LNCAP (cell line): ENCODE results near the gene CYSRT1.

Experiments used
- CTCF ChIP-seq: fragments of 450-650 bp; IDR thresholded peaks from 2 replicates; pipeline ENCODE4 v1.5.1; 2017; ENCODE audit warnings: mild to moderate bottlenecking

CYSRT1 gene

DNA sequence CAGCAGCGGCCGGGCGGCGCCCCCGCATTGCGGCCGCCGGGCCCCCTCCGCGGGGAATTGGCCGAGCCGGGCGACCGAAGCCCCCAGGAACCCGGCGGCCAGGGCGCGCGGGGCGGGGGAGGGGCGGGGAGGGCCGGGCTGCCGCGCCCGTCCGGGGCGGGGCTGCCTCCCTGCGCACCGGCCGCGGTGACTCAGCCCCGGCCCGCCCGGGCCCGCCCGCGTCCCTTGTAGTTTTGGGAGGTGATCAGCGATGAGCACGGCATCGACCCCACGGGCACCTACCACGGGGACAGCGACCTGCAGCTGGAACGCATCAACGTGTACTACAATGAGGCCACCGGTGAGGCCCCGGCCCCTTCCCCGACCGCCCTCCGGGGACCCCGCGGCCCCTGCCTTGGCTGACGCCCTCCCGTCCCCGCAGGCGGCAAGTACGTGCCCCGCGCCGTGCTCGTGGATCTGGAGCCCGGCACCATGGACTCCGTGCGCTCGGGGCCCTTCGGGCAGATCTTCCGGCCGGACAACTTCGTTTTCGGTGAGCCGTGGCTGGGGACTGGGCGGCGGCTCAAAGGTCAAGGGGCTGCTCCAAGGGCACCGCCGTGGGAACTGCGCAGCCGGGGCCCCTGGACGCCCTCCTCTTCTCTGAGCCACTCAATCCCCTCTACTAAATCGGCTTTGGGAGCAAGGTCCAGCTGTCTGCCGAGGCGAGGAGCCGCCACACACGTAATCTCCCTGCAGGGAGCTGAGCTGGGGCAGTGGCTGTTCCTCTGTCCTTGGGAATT is 16.7 kb downstream of the CYSRT1 start:
- TF ChIP-seq CTCF, result no peak

DNA sequence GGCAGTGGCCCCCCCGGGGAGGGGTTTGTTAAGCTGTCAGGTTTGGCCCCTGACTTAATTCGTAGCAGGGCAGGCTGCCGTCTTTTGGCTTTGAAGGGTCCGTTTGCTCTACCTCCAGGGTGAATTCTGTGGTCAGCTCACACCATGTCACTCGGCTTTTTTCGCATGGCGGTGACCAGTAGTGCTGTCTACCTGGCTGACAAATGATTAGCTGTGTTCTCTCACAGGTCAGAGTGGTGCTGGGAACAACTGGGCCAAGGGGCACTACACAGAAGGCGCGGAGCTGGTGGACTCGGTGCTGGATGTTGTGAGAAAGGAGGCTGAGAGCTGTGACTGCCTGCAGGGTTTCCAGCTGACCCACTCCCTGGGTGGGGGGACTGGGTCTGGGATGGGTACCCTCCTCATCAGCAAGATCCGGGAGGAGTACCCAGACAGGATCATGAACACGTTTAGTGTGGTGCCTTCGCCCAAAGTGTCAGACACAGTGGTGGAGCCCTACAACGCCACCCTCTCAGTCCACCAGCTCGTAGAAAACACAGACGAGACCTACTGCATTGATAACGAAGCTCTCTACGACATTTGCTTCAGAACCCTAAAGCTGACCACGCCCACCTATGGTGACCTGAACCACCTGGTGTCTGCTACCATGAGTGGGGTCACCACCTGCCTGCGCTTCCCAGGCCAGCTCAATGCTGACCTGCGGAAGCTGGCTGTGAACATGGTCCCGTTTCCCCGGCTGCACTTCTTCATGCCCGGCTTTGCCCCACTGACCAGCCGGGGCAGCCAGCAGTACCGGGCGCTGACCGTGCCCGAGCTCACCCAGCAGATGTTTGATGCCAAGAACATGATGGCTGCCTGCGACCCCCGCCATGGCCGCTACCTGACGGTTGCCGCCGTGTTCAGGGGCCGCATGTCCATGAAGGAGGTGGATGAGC is 17.6 kb downstream of the CYSRT1 start:
- no peak for TF ChIP-seq CTCF

DNA sequence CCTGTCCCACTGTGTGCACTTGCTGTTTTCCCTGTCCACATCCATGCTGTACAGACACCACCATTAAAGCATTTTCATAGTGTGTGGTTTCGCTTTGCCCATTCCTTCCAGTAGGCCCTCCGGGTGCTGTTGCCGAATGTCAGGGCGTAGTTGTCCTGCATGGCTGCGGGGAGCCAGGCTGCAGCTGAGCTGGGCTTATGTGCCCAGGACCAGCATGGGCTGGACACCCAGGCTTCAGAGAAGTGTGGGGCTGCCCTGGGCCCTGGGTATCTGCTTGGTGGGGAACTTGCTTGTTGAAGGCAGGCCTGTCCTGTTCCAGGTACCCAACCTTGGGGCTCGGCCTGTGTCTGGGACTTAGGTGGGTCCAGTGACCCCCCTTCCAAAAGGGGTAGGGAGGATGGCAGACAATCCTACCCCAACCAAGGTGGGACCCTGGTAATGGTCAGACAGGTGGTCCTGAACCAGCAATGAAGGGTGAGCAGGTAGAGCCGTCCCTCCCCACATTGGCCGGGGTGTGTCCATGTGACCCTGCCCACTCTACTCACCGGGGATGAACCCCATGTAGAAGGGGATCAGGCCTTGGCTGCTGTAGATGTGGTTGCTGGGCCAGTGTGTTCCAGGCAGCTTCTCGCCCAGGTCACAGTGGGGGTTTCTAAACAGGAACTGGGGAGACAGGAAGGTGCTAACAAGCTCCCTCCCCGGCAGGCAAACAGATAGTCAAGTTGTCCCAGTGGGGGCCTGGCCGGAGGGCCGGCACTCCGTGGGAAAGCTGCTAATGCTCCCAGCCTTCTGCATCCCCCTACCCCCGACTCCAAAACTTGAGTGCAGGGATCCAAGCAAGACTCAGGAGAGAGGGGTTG is 18.9 kb downstream of the CYSRT1 start:
- TF ChIP-seq CTCF, result no peak

DNA sequence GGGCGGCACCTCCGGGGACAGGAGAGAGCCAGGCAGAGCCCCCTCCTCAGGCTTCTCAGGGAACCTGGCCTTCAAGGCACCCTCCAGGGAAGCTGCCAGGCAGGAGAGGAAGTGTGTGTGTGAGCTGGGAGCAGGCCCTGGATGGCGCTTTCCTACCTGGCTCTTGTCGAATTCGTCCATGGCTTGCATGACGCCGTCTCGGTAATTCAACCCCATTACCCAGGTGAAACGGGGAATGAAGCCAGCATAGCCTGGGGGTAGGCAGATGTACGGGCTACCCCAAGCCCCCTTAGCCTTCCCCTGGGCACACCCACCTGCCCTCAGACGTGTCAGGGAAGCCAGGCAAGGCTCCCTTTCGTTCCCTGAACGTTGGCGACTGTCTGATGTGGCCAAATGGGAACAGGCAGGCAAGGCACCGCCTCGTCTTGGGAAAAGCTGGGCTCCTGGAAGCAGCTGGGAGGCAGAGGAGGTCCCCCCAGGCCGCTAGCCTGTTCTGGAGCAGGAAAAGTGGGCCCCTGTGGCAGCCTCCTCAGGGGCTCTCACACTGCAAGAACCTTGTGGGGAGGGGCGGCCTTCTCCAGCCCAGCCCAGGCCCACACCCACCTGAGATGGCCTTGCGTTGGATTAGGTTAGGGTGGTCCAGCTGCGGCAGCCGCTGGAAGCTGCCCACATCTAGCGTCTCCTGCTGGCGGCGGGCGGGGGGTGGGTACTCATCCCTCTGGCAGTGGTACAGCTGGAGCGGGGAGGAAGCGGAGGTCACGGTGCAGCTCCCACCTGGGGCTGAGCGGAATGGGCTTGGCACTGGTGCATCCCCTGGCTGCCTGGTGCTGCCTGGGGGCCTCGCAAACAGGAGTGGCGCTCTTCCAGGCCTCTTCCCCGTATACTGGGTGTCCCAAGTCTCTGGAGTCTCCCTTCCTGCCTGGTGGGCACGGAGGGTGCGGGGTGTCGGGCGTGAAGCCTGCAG is 19.8 kb downstream of the CYSRT1 start:
- TF ChIP-seq CTCF, result no peak

DNA sequence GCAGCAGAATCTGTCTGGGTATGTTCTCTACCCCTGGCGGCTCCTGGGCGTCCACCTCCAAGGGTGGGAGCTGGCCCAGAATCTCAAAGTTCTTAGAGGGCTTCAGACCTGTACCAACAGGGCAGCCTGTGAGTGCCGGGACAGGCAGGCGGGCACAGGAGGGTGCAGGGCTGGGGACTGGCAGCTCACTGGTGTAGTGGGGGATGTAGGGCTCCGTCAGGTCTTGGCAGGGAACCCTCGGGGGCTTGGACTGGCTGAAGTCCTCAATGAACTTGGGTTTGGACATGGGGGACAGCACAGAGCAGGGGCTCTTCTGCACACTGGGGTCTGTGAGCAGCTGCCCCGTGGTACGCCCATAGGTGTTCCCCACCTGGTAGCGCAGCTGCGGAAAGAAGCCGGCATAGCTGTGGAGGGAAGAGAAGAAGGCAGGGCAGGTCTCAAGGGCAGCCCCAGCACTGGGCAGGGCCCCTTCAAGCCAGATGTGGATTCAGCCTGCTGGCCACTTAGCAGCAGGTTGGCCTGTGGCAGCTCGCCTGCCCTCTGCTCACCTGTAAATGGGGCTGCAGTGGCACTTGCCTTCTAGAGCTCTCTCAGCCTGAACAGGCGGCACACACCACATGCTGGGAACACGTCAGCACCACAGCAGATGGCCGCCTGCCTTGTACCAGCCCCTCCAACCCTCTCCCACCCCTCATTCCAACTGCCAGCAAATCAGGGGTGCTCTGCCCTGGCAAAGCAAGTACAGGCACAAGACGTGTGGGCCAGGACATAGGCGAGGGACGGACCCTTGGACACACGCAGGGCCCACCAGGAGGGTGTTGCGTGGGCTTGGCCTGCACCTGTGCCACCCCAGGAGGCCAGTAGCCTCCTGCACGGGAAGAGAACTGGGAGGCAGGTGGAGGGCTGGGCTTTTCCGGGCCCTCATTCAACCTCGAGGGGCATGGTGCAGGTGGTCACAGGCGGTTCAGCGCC is 20.8 kb downstream of the CYSRT1 start:
- TF ChIP-seq CTCF, result no peak

- TF ChIP-seq CTCF, result no peak
Measured at GRCh38 chr9:137247135-137247915, 22.4 kb downstream of the CYSRT1 start.
